Kidney epithelial cell (primary cell): ENCODE measurements around the gene SEC14L6. TPM values are rescaled to one million over a fixed set of nuclear protein-coding genes. Genes with fewer than 3 reads are reported as not detected.
A peak's percentile ranks its signal among the peaks of the same experiment; 100 is the strongest.
"Not testable (repeated sequence)": the region's sequence is repeated elsewhere in the genome, so short reads cannot be mapped to it uniquely, and the experiment has no call there.

Source experiments
- DNase-seq: peaks from one replicate; pipeline ENCODE4 v3.0.0-alpha.2; 2010; ENCODE audit warnings: low read depth
- H3K27me3 ChIP-seq: 2 replicates; pipeline ENCODE4 v1.6.0; 2011; ENCODE audit warnings: low read length; ENCODE audit not compliant: control insufficient read depth, insufficient read depth
- H3K36me3 ChIP-seq: 2 replicates; pipeline ENCODE4 v1.5.1; 2011; ENCODE audit warnings: low read length; ENCODE audit not compliant: control insufficient read depth, insufficient read depth
- H3K4me3 ChIP-seq: 2 replicates; pipeline ENCODE4 v1.5.1; 2011; ENCODE audit warnings: low read depth, mild to moderate bottlenecking, control low read depth, low read length
- CTCF ChIP-seq: IDR thresholded peaks from 2 replicates; pipeline ENCODE4 v1.5.1; 2011; ENCODE audit warnings: mild to moderate bottlenecking, moderate library complexity, low read length, control low read depth, inconsistent platforms; ENCODE audit not compliant: insufficient read depth, poor library complexity, severe bottlenecking
- total RNA-seq: library from RNA; depleted of rRNA; stranded (reverse); fragments of >200 nt; gene quantifications from 2 replicates; pipeline ENCODE4 v1.2.3, GENCODE V29; 2015

The SEC14L6 gene
- total RNA-seq, 1 donor from 2014 or later, result 3.7 TPM

- Histone ChIP-seq H3K36me3 (no peaks in the 10 kb centered on the region), H3K4me3 (no peak overlapping the region), H3K27me3 (no peaks in the 10 kb centered on the region)
- DNase-seq, result no peak
- TF ChIP-seq CTCF, result no peak
These were observed 17.7 kb upstream of the SEC14L6 start for GRCh38 chr22:30564045-30564760.

GRCh38 chr22:30562366-30562765, 15.8 kb upstream of the SEC14L6 start:
- Histone ChIP-seq H3K36me3 (no peaks in the 10 kb centered on the region), H3K4me3 (no peak overlapping the region), H3K27me3 (no peaks in the 10 kb centered on the region)
- DNase-seq, result peak; percentile 21
- TF ChIP-seq CTCF, result no peak

- no peak for DNase-seq
- no peak overlapping the region for H3K4me3 ChIP-seq
- no peaks in the 10 kb centered on the region for H3K36me3 ChIP-seq
- no peak for TF ChIP-seq CTCF
- H3K27me3 ChIP-seq, result no peaks in the 10 kb centered on the region
These were observed 15.1 kb upstream of the SEC14L6 start for GRCh38 chr22:30561402-30562189.

GRCh38 chr22:30560643-30561202, 14.2 kb upstream of the SEC14L6 start:
- not testable (repeated sequence) for H3K27me3 ChIP-seq, H3K4me3 ChIP-seq, DNase-seq, H3K36me3 ChIP-seq
- TF ChIP-seq CTCF, result peak; percentile 18

- Histone ChIP-seq H3K4me3 (no peak overlapping the region), H3K36me3 (no peaks in the 10 kb centered on the region), H3K27me3 (no peaks in the 10 kb centered on the region)
- no peak for TF ChIP-seq CTCF
- no peak for DNase-seq
These were observed 13.3 kb upstream of the SEC14L6 start for GRCh38 chr22:30559889-30560288.
